OCI-LY1 (cell line): ENCODE results near the gene CLPTM1L.

Experiments used
- CTCF ChIP-seq: fragments of 200-600 bp; sonication (generic), shearing (Covaris generic); IDR thresholded peaks from 2 replicates; pipeline ENCODE4 v1.5.1; 2017; ENCODE audit warnings: mild to moderate bottlenecking, antibody characterized with exemption, low read length, moderate library complexity, mixed read lengths
- EZH2 ChIP-seq: fragments of 200-600 bp; sonication (generic), shearing (Covaris generic); IDR thresholded peaks from 2 replicates; pipeline ENCODE4 v1.8.0; 2017; ENCODE audit warnings: borderline replicate concordance, mixed run types, mild to moderate bottlenecking, antibody characterized with exemption, low read length, moderate library complexity, mixed read lengths

GRCh38 chr5:1346627-1347440, 1.9 kb upstream of the CLPTM1L start:
- TF ChIP-seq CTCF (no peak), EZH2 (no peak)
